AG04450 (cell line): ENCODE measurements around the gene MAGI2. TPM values are rescaled to one million over a fixed set of nuclear protein-coding genes. Genes with fewer than 3 reads are reported as not detected.
A peak's percentile ranks its signal among the peaks of the same experiment; 100 is the strongest.

Source experiments
- CTCF ChIA-PET: fragments of 300-600, 350-600 bp; formaldehyde crosslinking; extraction: SDS; loops from one replicate; lab custom pipeline; 2022; ENCODE audit warnings: antibody characterized with exemption, inconsistent platforms; lab: Charles Lee
- POLR2A ChIA-PET: fragments of 350-600 bp; formaldehyde crosslinking; extraction: SDS; loops from one replicate; lab custom pipeline; 2021; ENCODE audit warnings: antibody characterized with exemption, inconsistent platforms; lab: Yijun Ruan, JAX
- DNase-seq: peaks from one replicate; pipeline ENCODE4 v3.0.0-alpha.2; 2011; ENCODE audit warnings: low read depth, low spot score
- H3K27ac ChIP-seq: one replicate; pipeline ENCODE4 v1.5.1; 2012; ENCODE audit warnings: low read depth, low read length, control low read depth
- H3K27me3 ChIP-seq: one replicate; pipeline ENCODE4 v1.6.0; 2012; ENCODE audit warnings: low read length; ENCODE audit not compliant: control insufficient read depth, insufficient read depth
- H3K4me3 ChIP-seq: 2 replicates; pipeline ENCODE4 v1.5.1; 2011; ENCODE audit warnings: mild to moderate bottlenecking, low read depth, low read length, control low read depth
- H3K9me3 ChIP-seq: 2 replicates; pipeline ENCODE4 v1.5.1; 2012; ENCODE audit warnings: low read length; ENCODE audit not compliant: control insufficient read depth, insufficient read depth
- polyA plus RNA-seq: library from polyadenylated mRNA; depleted of rRNA; stranded (reverse); fragments of >200 nt; gene quantifications from 2 replicates; pipeline ENCODE4 v1.2.3, GENCODE V29; 2011
- TF ChIP-seq, protein P1 (sequence below): IDR thresholded peaks from 2 replicates; pipeline ENCODE4 v1.5.1; 2011; ENCODE audit warnings: low read depth, low read length, control low read depth, inconsistent platforms

MAGI2 gene
- polyA plus RNA-seq, 1 experiment: 2.3 TPM

DNA sequence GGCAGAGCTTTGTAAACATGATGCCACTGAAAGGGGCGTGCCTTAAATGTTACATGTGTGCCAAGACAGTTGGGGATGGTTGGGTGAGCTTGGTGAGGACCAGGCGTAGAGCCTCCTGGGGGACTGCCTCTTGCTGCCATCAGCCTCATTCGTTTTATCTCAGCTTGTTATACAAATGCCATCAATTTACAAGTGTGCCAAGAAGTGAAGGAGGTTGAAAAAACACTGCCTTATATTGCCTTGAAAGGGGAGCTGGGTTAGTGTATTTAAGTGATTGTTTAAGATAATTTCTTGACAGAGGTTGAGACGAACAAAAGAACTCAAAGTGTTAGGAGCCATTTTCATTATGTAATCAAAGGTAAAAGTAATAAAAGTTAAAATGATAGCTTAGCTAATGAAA lies 1300.2 kb downstream of the MAGI2 start:
- Histone ChIP-seq H3K27me3 (no peaks in the 10 kb centered on the region), H3K9me3 (no peaks in the 10 kb centered on the region), H3K27ac (no peak overlapping the region), H3K4me3 (no peak overlapping the region)
- ChIA-PET POLR2A (no interaction called here), CTCF (no interaction called here)
- TF ChIP-seq, protein P1, sequence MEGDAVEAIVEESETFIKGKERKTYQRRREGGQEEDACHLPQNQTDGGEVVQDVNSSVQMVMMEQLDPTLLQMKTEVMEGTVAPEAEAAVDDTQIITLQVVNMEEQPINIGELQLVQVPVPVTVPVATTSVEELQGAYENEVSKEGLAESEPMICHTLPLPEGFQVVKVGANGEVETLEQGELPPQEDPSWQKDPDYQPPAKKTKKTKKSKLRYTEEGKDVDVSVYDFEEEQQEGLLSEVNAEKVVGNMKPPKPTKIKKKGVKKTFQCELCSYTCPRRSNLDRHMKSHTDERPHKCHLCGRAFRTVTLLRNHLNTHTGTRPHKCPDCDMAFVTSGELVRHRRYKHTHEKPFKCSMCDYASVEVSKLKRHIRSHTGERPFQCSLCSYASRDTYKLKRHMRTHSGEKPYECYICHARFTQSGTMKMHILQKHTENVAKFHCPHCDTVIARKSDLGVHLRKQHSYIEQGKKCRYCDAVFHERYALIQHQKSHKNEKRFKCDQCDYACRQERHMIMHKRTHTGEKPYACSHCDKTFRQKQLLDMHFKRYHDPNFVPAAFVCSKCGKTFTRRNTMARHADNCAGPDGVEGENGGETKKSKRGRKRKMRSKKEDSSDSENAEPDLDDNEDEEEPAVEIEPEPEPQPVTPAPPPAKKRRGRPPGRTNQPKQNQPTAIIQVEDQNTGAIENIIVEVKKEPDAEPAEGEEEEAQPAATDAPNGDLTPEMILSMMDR: no peak
- DNase-seq: no peak

DNA sequence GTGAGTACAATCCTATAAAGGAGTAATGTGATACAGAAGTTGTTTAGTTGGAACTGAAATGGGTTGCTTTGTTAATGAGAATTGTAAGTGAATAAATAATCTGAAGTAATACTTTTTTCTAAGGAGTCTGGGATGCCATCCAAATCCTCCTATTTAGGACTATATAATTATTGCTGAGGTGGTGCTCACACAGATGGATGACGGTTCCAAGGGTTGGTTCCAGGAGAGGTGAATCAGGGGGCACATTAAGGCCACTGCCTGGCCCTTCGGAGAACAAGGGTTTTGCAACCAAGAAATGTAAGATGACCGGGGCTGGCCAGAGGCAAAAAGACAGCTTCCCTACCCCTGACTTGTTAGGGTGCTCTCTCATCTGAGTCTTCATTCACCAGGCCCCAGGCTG lies 1302.2 kb downstream of the MAGI2 start:
- H3K9me3 ChIP-seq: no peaks in the 10 kb centered on the region
- POLR2A ChIA-PET: no interaction called here
- peak; percentile 33 for DNase-seq
- H3K4me3 ChIP-seq: no peak overlapping the region
- TF ChIP-seq, protein P1: no peak
- H3K27me3 ChIP-seq: no peaks in the 10 kb centered on the region
- no peak overlapping the region for H3K27ac ChIP-seq
- CTCF ChIA-PET: interaction anchor here (1.5 kb wide), 1 partner anchor 17 kb away, joined by 4 read pairs; no protein-coding TSS in a partner anchor

DNA sequence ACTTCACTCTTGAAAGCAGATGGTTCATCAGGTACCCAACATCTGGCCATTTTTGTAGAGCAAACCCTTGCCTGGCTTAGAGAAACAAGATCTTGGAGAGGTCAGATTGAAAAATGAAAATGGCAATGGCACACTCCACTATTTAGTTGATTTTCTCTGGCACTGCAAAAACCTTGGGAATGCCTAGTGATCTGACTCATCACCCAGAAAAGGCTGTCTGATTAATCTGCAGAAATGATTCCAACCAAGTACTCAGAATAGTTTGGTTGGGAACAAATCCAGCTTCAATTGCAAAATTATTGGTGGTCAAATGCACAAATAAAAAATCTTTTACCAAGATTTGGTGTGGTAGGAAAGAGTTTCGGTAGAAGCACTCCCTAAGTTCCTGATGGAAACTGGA lies 1303.7 kb downstream of the MAGI2 start:
- Histone ChIP-seq H3K4me3 (no peak overlapping the region), H3K9me3 (no peaks in the 10 kb centered on the region), H3K27me3 (no peaks in the 10 kb centered on the region), H3K27ac (no peak overlapping the region)
- TF ChIP-seq, protein P1: no peak
- ChIA-PET POLR2A (no interaction called here), CTCF (interaction anchor here (1.6 kb wide), 1 partner anchor 15 kb away, joined by 5 read pairs; no protein-coding TSS in a partner anchor)
- peak; percentile 41 for DNase-seq

DNA sequence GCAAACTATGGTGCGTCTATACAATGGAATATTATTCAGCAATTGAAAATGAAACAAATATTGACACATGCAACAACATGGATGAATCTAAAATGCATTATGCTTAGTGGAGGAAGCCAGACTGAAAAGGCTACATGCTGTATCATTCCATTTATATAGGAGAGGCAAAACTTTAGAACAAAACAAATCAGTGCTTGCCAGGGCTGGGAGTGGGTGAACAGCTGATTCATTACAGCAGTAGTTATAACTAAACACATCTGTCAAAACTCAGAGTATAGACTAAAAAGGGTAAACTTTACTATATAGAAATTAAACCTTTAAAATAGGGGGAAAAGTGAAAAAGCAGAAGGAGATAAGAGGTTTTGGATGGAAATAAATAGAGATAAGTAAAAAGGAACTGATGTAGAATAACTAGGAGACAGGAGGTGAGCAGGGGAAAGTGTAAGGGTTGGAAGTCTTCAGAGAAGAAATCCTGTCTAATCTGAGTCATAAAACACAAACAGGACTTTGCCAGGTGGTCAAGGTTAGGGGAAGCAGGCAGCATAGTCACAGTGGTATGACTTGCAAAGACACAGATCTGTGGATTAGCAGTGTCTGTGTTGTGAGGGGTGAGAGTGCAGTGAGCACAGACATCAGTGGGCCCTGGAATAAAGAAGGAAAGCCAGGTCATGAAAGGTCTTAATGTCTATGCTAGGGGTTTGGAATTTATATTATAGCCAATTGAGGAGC lies 1305.1 kb downstream of the MAGI2 start:
- H3K4me3 ChIP-seq: no peak overlapping the region
- H3K27me3 ChIP-seq: no peaks in the 10 kb centered on the region
- no peaks in the 10 kb centered on the region for H3K9me3 ChIP-seq
- ChIA-PET CTCF (interaction anchor here (0.8 kb wide), 1 partner anchor 84 kb away, joined by 7 read pairs; no protein-coding TSS in a partner anchor), POLR2A (no interaction called here)
- DNase-seq: no peak
- no peak overlapping the region for H3K27ac ChIP-seq
- TF ChIP-seq, protein P1: no peak

DNA sequence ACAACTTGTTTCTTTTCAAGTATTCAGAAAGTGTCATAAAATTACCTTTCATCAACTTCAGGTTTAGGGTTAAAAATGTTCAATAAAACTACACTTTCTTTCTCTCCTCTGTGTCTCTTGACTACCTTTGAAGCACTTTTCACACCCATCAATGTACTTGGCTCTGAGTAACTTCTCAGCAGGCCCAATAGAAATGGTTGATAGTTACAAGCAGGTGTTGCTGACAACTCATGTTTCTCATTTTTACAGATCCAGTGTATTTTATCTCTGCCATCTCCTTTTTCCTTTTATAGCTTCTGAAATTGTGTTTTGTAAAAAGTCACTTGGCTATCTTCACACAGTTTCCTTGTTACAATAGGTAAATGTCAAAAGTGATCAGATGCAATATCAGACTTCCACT lies 1306.9 kb downstream of the MAGI2 start:
- Histone ChIP-seq H3K4me3 (no peak overlapping the region), H3K9me3 (no peaks in the 10 kb centered on the region), H3K27ac (no peak overlapping the region), H3K27me3 (no peaks in the 10 kb centered on the region)
- ChIA-PET POLR2A (no interaction called here), CTCF (interaction anchor here (1.0 kb wide), 1 partner anchor 12 kb away, joined by 5 read pairs; no protein-coding TSS in a partner anchor)
- TF ChIP-seq, protein P1: no peak
- no peak for DNase-seq
